Kidney epithelial cell (primary cell): ENCODE results near the gene SPTBN4. TPM values are rescaled to one million over a fixed set of nuclear protein-coding genes. Genes with fewer than 3 reads are reported as not detected.

Experiments used
- DNase-seq: peaks from one replicate; pipeline ENCODE4 v3.0.0-alpha.2; 2010; ENCODE audit warnings: low read depth
- H3K27me3 ChIP-seq: 2 replicates; pipeline ENCODE4 v1.6.0; 2011; ENCODE audit warnings: low read length; ENCODE audit not compliant: control insufficient read depth, insufficient read depth
- H3K36me3 ChIP-seq: 2 replicates; pipeline ENCODE4 v1.5.1; 2011; ENCODE audit warnings: low read length; ENCODE audit not compliant: control insufficient read depth, insufficient read depth
- H3K4me3 ChIP-seq: 2 replicates; pipeline ENCODE4 v1.5.1; 2011; ENCODE audit warnings: low read depth, mild to moderate bottlenecking, control low read depth, low read length
- CTCF ChIP-seq: IDR thresholded peaks from 2 replicates; pipeline ENCODE4 v1.5.1; 2011; ENCODE audit warnings: mild to moderate bottlenecking, moderate library complexity, low read length, control low read depth, inconsistent platforms; ENCODE audit not compliant: insufficient read depth, poor library complexity, severe bottlenecking
- total RNA-seq: library from RNA; depleted of rRNA; stranded (reverse); fragments of >200 nt; gene quantifications from 2 replicates; pipeline ENCODE4 v1.2.3, GENCODE V29; 2015

The SPTBN4 gene
- total RNA-seq, 1 donor from 2014 or later, result 2.4 TPM

GRCh38 chr19:40613690-40614621 lies 147.2 kb downstream of the SPTBN4 start:
- H3K36me3 ChIP-seq, result no peaks in the 10 kb centered on the region
- no peak for DNase-seq
- H3K27me3 ChIP-seq, result no peaks in the 10 kb centered on the region
- H3K4me3 ChIP-seq, result peak overlapping the region; percentile 46
- TF ChIP-seq CTCF, result no peak

GRCh38 chr19:40614622-40615411 lies 148.0 kb downstream of the SPTBN4 start:
- DNase-seq, result no peak
- no peaks in the 10 kb centered on the region for H3K36me3 ChIP-seq
- no peaks in the 10 kb centered on the region for H3K27me3 ChIP-seq
- no peak for TF ChIP-seq CTCF
- H3K4me3 ChIP-seq, result peak overlapping the region; percentile 46

- no peak for DNase-seq
- TF ChIP-seq CTCF, result no peak
- no peaks in the 10 kb centered on the region for H3K27me3 ChIP-seq
- no peaks in the 10 kb centered on the region for H3K36me3 ChIP-seq
- H3K4me3 ChIP-seq, result no peak overlapping the region
These were observed 149.4 kb downstream of the SPTBN4 start for GRCh38 chr19:40616178-40616577.

GRCh38 chr19:40616941-40617340 lies 150.1 kb downstream of the SPTBN4 start:
- Histone ChIP-seq H3K4me3 (no peak overlapping the region), H3K36me3 (no peaks in the 10 kb centered on the region), H3K27me3 (no peaks in the 10 kb centered on the region)
- TF ChIP-seq CTCF, result no peak
- no peak for DNase-seq

- no peak for DNase-seq
These were observed 151.2 kb downstream of the SPTBN4 start for GRCh38 chr19:40617961-40618360.

More at GRCh38 chr19:40617961-40618360, 151.2 kb downstream of the SPTBN4 start:
- no peak overlapping the region for H3K4me3 ChIP-seq
- TF ChIP-seq CTCF, result no peak
- no peaks in the 10 kb centered on the region for H3K36me3 ChIP-seq
- no peaks in the 10 kb centered on the region for H3K27me3 ChIP-seq
